SKM-1 (cell line): Measurements from ENCODE around the gene SLC6A9.
A peak's percentile ranks its signal among the peaks of the same experiment; 100 is the strongest.

ENCODE experiments used
- DNase-seq: peaks from one replicate; lab custom pipeline; 2025; ENCODE audit not compliant: unreplicated experiment; lab: John Stamatoyannopoulos, UW

The SLC6A9 gene

GRCh38 chr1:43973981-43974442 is 57.2 kb downstream of the SLC6A9 start:
- DNase-seq, result no peak

GRCh38 chr1:43971336-43971980 is 59.8 kb downstream of the SLC6A9 start:
- no peak for DNase-seq

- DNase-seq, result no peak
Observed at GRCh38 chr1:43970911-43971310, 60.4 kb downstream of the SLC6A9 start.

GRCh38 chr1:43970502-43970901 is 60.8 kb downstream of the SLC6A9 start:
- DNase-seq, result no peak

- peak; percentile 97 for DNase-seq
Observed at GRCh38 chr1:43969746-43970466, 61.4 kb downstream of the SLC6A9 start, which contains the start of gene DPH2. TSS of gene DPH2 (plus strand) at chr1:43970010. CDS start at chr1:43970176, 166 bp downstream.

DNA sequence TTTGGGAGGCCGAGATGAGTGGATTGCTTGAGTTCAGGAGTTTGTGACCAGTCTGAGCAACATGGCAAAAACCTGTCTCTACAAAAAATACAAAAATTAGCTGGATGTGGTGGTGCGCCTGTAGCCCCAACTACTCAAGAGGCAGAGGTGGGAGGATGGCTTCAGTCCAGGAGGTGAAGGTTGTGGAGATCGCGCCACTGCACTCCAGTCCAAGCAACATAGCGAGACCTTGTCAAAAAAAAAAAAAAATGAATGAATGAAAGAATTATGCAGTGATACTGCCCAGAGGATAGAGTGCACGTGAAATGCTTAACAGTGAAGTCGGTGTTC is 61.9 kb downstream of the SLC6A9 start:
- DNase-seq, result no peak

DNA sequence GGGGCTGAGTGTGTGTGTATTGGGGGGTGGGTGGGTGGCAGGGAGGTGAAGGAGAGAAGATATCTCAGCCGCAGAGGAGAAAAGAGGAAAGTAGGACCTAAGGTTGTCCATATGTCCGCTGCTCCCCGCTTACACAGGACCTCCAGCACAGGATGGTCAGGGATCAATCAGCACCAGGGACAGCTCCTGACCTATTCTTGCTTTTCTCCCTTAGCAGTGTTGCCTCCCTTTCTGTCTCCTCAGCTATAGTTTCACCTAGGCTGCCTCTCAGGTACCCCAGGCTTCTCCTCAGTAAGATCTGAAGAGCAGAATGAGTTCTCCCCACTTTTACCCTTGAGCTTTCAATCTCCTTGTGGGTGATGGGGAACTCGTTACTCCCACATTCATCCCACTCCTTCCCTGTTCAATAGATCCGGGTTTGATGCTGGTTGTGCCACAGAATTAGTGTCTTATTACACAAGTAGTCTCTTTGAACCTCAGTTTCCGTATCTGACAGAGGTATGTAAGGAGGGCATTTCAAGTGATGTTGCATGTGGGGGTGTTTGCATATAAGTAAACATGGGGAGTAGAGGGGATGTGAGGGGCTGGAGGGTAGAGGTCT is 62.8 kb downstream of the SLC6A9 start:
- DNase-seq, result no peak

- no peak for DNase-seq
Observed at GRCh38 chr1:43965316-43965715, 65.9 kb downstream of the SLC6A9 start.

- DNase-seq, result no peak
Observed at GRCh38 chr1:43963890-43964289, 67.4 kb downstream of the SLC6A9 start.

- no peak for DNase-seq
Observed at GRCh38 chr1:43963006-43963405, 68.3 kb downstream of the SLC6A9 start.

GRCh38 chr1:43962324-43962723 is 68.9 kb downstream of the SLC6A9 start:
- DNase-seq, result no peak

- no peak for DNase-seq
Observed at GRCh38 chr1:43961692-43962091, 69.6 kb downstream of the SLC6A9 start.

DNA sequence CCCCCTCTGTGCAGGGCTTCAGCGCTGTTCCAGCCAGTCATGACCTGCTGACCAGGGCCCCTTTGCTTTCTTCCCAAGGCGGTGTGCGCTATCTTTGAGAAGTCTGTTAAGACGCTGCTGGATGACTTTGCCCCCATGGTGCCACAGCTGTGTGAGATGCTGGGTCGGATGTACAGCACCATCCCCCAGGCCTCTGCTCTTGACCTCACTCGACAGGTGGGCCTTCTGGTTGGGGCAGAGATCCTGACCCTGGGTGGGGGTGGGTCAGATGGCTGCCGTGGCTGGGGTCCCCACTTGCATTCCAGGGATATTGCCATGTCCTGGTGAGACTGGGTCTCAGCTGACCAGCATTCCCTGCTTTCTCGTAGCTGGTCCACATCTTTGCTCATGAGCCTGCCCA is 70.5 kb downstream of the SLC6A9 start:
- no peak for DNase-seq

DNA sequence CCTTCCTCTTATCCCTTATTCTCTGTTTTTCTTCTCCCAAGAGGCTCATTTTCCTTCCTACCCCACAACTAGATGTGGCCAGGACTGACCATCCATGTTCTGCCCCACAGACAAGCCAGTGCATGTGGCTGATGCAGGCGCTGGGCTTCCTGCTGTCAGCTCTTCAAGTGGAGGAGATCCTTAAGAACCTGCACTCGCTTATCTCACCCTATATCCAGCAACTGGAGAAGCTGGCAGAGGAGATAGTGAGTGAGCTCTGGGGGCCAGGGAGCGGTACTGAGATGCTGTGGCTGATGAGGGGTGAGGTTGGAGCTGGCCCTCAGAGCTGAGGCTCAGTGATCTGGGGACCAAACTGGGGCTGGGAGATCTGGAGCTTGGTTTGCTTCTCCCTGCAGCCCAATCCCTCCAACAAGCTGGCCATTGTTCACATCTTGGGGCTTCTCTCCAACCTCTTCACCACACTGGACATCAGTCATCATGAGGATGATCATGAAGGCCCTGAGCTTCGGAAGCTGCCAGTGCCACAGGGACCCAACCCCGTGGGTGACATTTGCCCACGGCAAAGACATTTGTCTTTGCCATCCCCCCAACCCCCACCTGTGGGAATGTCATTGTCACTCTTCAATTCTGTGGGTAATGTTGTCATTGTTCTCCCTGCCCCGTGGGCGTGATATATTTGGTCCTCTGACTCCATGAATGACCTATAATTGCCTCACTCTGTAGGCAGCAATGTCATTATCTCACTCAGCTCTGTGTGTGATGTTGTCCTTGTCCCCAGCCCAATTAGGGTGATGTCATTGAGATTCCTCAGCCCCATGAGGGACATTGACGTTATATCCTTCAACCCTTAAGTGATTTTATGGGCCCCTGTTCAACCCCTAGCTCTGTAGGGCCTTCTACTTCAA is 72.7 kb downstream of the SLC6A9 start:
- DNase-seq, result no peak

- no peak for DNase-seq
Observed at GRCh38 chr1:43957407-43958040, 73.7 kb downstream of the SLC6A9 start.

- no peak for DNase-seq
Observed at GRCh38 chr1:43956234-43956633, 75.0 kb downstream of the SLC6A9 start.

DNA sequence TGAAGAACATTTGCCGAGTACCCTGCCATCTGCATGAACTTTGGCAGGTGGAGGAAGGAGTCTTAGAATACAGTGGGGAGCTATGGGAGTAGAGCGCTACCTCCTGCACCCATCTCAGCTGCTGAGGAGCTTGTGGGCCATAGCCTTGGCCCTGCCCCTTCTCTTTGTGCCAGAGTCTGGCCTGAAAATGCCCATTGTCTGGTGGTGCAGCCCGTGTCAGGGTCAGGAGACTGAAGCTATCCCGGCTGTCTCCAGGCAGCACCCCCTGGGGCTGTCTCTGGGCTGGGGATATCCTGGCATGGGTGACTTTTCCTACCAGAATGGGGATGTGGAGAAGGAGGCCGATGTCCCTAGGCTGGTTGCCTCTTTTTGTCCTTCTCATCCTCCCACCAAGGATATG is 77.2 kb downstream of the SLC6A9 start:
- DNase-seq, result no peak

GRCh38 chr1:43953361-43953760 is 77.9 kb downstream of the SLC6A9 start:
- no peak for DNase-seq

- no peak for DNase-seq
Observed at GRCh38 chr1:43952731-43953346, 78.4 kb downstream of the SLC6A9 start.
